Colonic mucosa (tissue), 4 donors: ENCODE results near the gene PDSS2. TPM values are rescaled to one million over a fixed set of nuclear protein-coding genes. Genes with fewer than 3 reads are reported as not detected.

Experiments used
- DNase-seq: peaks from one replicate; pipeline ENCODE4 v3.0.0-alpha.2; 2020
- H3K27ac ChIP-seq: fragments of 200-600 bp; one replicate; pipeline ENCODE4 v1.8.0; 2021
- H3K27me3 ChIP-seq: fragments of 200-600 bp; one replicate; pipeline ENCODE4 v1.8.0; 2021
- H3K36me3 ChIP-seq: fragments of 200-600 bp; one replicate; pipeline ENCODE4 v1.8.0; 2021
- H3K4me1 ChIP-seq: fragments of 200-600 bp; one replicate; pipeline ENCODE4 v1.8.0; 2021; ENCODE audit warnings: mild to moderate bottlenecking
- H3K4me3 ChIP-seq: fragments of 200-600 bp; one replicate; pipeline ENCODE4 v1.8.0; 2021
- H3K9ac ChIP-seq, 2 donors: one replicate each; pipeline ENCODE4 v1.7.0; 2013; ENCODE audit warnings: control low read depth in 2 of 2, low read depth in 2 of 2, low read length in 2 of 2
- H3K9me3 ChIP-seq: fragments of 200-600 bp; one replicate; pipeline ENCODE4 v1.8.0; 2021
- CTCF ChIP-seq: fragments of 200-600 bp; IDR thresholded peaks from one replicate; pipeline ENCODE4 v1.8.0; 2022; ENCODE audit warnings: antibody characterized with exemption, mild to moderate bottlenecking
- intact Hi-C: fragments of 100-400 bp; cut with DNase I; formaldehyde crosslinking; loops from one replicate; pipeline ENCODE4 v1.14.1; 2022
- total RNA-seq, 2 donors: library from RNA; stranded (reverse); fragmentation: NEBNext Ultra II Directional in 1 of 2; extraction: Animal tissue kit (Norgen Biotek cat#: 25700) in 1 of 2; gene quantifications; one replicate each; pipeline ENCODE4 v1.2.1, GENCODE V29; 2021
- donor health status: healthy.
- donor health status: DM: no; HTN: no; CAD: no.
- donor health status: DM: no; HTN: no; CAD: no.

PDSS2 gene
- total RNA-seq, 2 donors from 2014 or later, result 26.3 to 35.7 TPM

DNA sequence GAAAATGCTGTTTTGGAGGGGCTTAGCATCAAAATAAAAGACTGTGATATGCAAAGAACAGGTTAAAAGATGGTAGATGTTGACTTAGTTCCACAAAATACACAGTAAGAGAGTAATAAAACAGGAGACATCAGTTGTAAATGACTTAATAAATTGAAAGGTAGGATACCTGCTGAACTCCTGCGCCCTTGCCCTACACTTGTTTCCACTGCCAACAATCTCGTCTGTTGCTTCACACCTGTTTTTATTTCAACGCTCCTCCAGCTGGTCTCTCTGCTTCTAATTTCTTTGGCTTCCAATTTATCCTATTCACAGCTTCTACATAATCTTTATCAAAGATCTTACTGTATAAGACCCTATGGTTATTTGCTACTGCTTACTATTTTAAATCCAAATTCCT, 228.1 kb downstream of the PDSS2 start:
- no peaks in the 10 kb centered on the region for H3K27me3 ChIP-seq
- intact Hi-C loops, result no loop called here
- H3K27ac ChIP-seq, result no peak overlapping the region
- no peak for DNase-seq
- TF ChIP-seq CTCF, result no peak
- no peak overlapping the region for H3K4me3 ChIP-seq
- H3K4me1 ChIP-seq, result no peaks in the 10 kb centered on the region
- H3K36me3 ChIP-seq, result no peaks in the 10 kb centered on the region
- H3K9ac ChIP-seq, result no peak overlapping the region
- H3K9me3 ChIP-seq, result no peaks in the 10 kb centered on the region

DNA sequence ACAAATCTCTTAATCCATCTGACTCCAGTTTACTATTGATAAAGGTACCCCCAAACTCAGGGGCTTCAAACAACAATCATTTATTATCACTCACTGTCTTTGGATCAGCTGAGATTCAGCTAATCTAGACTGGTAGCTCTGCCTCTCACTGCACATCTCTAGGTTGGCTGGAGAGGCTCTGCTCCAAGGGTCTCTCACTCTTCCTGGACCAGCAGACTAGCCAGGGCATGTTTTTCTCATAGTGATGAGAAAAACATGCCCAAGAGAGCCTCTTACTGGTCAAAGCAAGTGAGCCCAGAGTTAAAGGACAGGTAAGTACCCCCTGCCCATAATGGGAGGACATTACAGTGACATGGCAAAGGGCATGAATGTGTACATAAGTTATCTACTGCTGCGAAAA, 228.9 kb downstream of the PDSS2 start:
- no peak overlapping the region for H3K9ac ChIP-seq
- H3K27ac ChIP-seq, result no peak overlapping the region
- H3K36me3 ChIP-seq, result no peaks in the 10 kb centered on the region
- H3K27me3 ChIP-seq, result no peaks in the 10 kb centered on the region
- no peak for DNase-seq
- no peak for TF ChIP-seq CTCF
- no peaks in the 10 kb centered on the region for H3K4me1 ChIP-seq
- intact Hi-C loops, result no loop called here
- H3K9me3 ChIP-seq, result no peaks in the 10 kb centered on the region
- H3K4me3 ChIP-seq, result no peak overlapping the region

DNA sequence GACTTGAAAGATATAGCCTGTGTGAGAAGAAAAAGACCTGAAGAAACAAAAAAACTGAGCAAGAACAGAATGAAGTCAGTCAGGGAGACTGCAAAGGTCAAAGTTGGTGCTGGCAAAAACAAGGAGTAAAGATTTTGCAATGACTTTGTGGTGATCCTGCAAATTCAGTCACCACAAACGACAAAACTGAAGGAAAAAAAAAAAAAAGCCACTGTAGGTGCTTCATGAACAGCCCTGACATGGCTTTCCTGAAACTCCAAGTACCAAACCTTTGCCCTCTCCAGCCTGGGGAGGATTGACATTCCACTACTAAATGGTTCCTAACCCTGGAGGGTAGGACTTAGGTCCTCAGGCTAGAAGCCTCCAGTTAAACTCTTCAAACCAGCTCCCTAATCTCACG, 229.3 kb downstream of the PDSS2 start:
- H3K36me3 ChIP-seq, result no peaks in the 10 kb centered on the region
- intact Hi-C loops, result no loop called here
- no peak overlapping the region for H3K27ac ChIP-seq
- no peaks in the 10 kb centered on the region for H3K27me3 ChIP-seq
- H3K4me3 ChIP-seq, result no peak overlapping the region
- no peak overlapping the region for H3K9ac ChIP-seq
- TF ChIP-seq CTCF, result no peak
- no peaks in the 10 kb centered on the region for H3K9me3 ChIP-seq
- DNase-seq, result no peak
- no peaks in the 10 kb centered on the region for H3K4me1 ChIP-seq

DNA sequence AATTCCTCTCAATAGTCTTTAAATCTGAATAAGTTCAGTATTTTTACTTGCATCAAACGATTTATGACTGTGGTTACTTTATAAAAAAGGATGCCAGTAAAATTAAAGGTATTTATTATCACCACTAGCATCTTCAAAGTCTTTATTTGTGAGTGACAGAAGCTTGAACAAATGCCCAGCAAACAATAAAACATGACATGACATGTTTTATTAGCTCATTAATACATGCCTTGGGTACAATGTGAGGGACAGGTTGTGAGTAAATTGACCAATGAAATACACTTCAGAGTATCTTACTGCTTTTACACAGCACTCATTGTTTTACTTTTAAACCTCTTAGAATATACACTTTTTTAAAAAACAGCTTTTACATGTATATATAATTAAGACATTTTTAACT, 230.6 kb downstream of the PDSS2 start:
- Histone ChIP-seq H3K4me1 (no peaks in the 10 kb centered on the region), H3K27ac (no peak overlapping the region), H3K27me3 (no peaks in the 10 kb centered on the region), H3K4me3 (no peak overlapping the region), H3K9me3 (no peaks in the 10 kb centered on the region), H3K36me3 (no peaks in the 10 kb centered on the region), H3K9ac (no peak overlapping the region)
- DNase-seq, result no peak
- TF ChIP-seq CTCF, result no peak
- intact Hi-C loops, result no loop called here

- no peak overlapping the region for H3K9ac ChIP-seq
- H3K27me3 ChIP-seq, result no peaks in the 10 kb centered on the region
- intact Hi-C loops, result no loop called here
- H3K27ac ChIP-seq, result no peak overlapping the region
- no peak for TF ChIP-seq CTCF
- DNase-seq, result no peak
- H3K4me3 ChIP-seq, result no peak overlapping the region
- H3K36me3 ChIP-seq, result no peaks in the 10 kb centered on the region
- H3K9me3 ChIP-seq, result no peaks in the 10 kb centered on the region
- H3K4me1 ChIP-seq, result no peaks in the 10 kb centered on the region
These were observed 237.8 kb downstream of the PDSS2 start for GRCh38 chr6:107221519-107221918.

DNA sequence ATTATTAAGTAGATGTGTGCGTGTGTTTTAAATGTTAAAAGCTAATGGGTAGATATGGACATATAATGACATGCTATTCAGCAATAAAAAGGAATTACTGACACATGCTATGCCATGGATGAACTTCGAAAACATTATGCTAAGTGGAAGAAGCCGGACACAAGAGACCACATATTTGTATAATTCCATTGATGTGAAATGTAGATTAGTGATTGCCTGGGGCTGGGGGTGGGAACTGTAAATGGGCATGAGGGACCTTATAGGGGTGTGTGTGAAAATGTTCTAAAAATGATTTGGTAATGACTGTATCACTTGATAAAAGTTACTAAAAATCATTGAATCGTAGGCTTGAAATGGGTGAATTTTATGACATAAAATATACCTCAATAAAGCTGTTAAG, 239.5 kb downstream of the PDSS2 start:
- Histone ChIP-seq H3K9ac (no peak overlapping the region), H3K27me3 (no peaks in the 10 kb centered on the region), H3K9me3 (no peaks in the 10 kb centered on the region), H3K4me3 (no peak overlapping the region), H3K36me3 (no peaks in the 10 kb centered on the region), H3K4me1 (no peaks in the 10 kb centered on the region), H3K27ac (no peak overlapping the region)
- TF ChIP-seq CTCF, result no peak
- no peak for DNase-seq
- intact Hi-C loops, result no loop called here
